ENCODE measurements around the gene UVSSA. TPM values are rescaled to one million over a fixed set of nuclear protein-coding genes. Genes with fewer than 3 reads are reported as not detected.

Gene UVSSA
- total and polyA plus RNA-seq, 2 donors (not counting 1 experiment from before 2014, with no cell fraction given): 34.6 to 40.5 TPM

GRCh38 chr4:1373892-1374705, 27.1 kb downstream of the UVSSA start:
- Histone ChIP-seq H3K27me3 (replicated peaks in 1 of 4; ENCODE audit: control extremely low read depth in 1 of 4, control insufficient read depth in 3 of 4, insufficient read depth in 4 of 4, low read length in 3 of 4) (no peaks in the 10 kb centered on the region), H4K20me1 (ENCODE audit: control insufficient read depth, insufficient read depth, low read length, poor library complexity, severe bottlenecking) (no peaks in the 10 kb centered on the region), H3K4me1 (ENCODE audit: control insufficient read depth in 2 of 2, insufficient read depth in 2 of 2, low read length in 2 of 2) (no peaks in the 10 kb centered on the region), H3K4me2 (replicated peaks; ENCODE audit: low read depth, low read length, poor library complexity, severe bottlenecking) (no peak overlapping the region), H3K4me3 (ENCODE audit: control extremely low read depth in 1 of 5, extremely low read depth in 1 of 5, insufficient read depth in 1 of 5, low read depth in 2 of 5, low read length in 4 of 5) (no peak overlapping the region), H3K9ac (ENCODE audit: low read length) (no peak overlapping the region), H3K36me3 (replicated peaks in 1 of 2; ENCODE audit: control extremely low read depth in 1 of 2, control insufficient read depth in 1 of 2, extremely low read depth in 1 of 2, insufficient read depth in 2 of 2, low read length in 1 of 2) (peaks cover 0 to 11% of the 10 kb centered on the region in 2 experiments), H2AFZ (ENCODE audit: insufficient read depth, low read depth, low read length, poor library complexity, severe bottlenecking) (no peak overlapping the region), H3K27ac (ENCODE audit: low read length in 2 of 2) (no peak overlapping the region), H3K79me2 (ENCODE audit: control insufficient read depth, insufficient read depth, low read length) (no peaks in the 10 kb centered on the region), H3K9me3 (ENCODE audit: control extremely low read depth in 1 of 3, control insufficient read depth in 2 of 3, insufficient read depth in 1 of 3, low read length in 2 of 3) (peaks cover 0 to 4% (median 0%) of the 10 kb centered on the region in 3 donors)
- Mint-ChIP-seq H3K9me3 (ENCODE audit: insufficient read depth) (no peaks in the 10 kb centered on the region), H3K4me3 (no peak overlapping the region), H3K27me3 (no peaks in the 10 kb centered on the region), H3K4me1 (no peaks in the 10 kb centered on the region), H3K27ac (no peak overlapping the region)
- POLR2A ChIA-PET: no interaction called here
- intact Hi-C loops (cut with micrococcal nuclease): no loop called here
- ATAC-seq (ENCODE audit: low read depth) (no peak), DNase-seq (no peak)
- TF ChIP-seq CTCF (IDR thresholded peaks at IDR 0.05) (no peak), EZH2 (IDR thresholded peaks at IDR 0.05; ENCODE audit: borderline replicate concordance, insufficient read depth, low read depth, low read length, poor library complexity, severe bottlenecking) (no peak)
- CTCF ChIA-PET: no interaction called here
- WGBS (ENCODE audit: insufficient coverage): 97% methylated on average over 42 of the region's 42 CpGs

- DNase-seq: no peak
- CTCF ChIA-PET: no interaction called here
- TF ChIP-seq CTCF (IDR thresholded peaks at IDR 0.05) (no peak), EZH2 (IDR thresholded peaks at IDR 0.05; ENCODE audit: borderline replicate concordance, insufficient read depth, low read depth, low read length, poor library complexity, severe bottlenecking) (no peak)
These were observed 27.7 kb downstream of the UVSSA start for GRCh38 chr4:1374706-1375045.

More at GRCh38 chr4:1374706-1375045, 27.7 kb downstream of the UVSSA start:
- Histone ChIP-seq H3K4me2 (replicated peaks; ENCODE audit: low read depth, low read length, poor library complexity, severe bottlenecking) (no peak overlapping the region), H2AFZ (ENCODE audit: insufficient read depth, low read depth, low read length, poor library complexity, severe bottlenecking) (no peak overlapping the region), H3K9ac (ENCODE audit: low read length) (no peak overlapping the region), H3K79me2 (ENCODE audit: control insufficient read depth, insufficient read depth, low read length) (no peaks in the 10 kb centered on the region), H3K27ac (ENCODE audit: low read length in 2 of 2) (no peak overlapping the region), H3K9me3 (ENCODE audit: control extremely low read depth in 1 of 3, control insufficient read depth in 2 of 3, insufficient read depth in 1 of 3, low read length in 2 of 3) (peaks cover 0 to 4% (median 0%) of the 10 kb centered on the region in 3 donors), H4K20me1 (ENCODE audit: control insufficient read depth, insufficient read depth, low read length, poor library complexity, severe bottlenecking) (no peaks in the 10 kb centered on the region), H3K4me1 (ENCODE audit: control insufficient read depth in 2 of 2, insufficient read depth in 2 of 2, low read length in 2 of 2) (no peaks in the 10 kb centered on the region), H3K27me3 (replicated peaks in 1 of 4; ENCODE audit: control extremely low read depth in 1 of 4, control insufficient read depth in 3 of 4, insufficient read depth in 4 of 4, low read length in 3 of 4) (no peaks in the 10 kb centered on the region), H3K36me3 (replicated peaks in 1 of 2; ENCODE audit: control extremely low read depth in 1 of 2, control insufficient read depth in 1 of 2, extremely low read depth in 1 of 2, insufficient read depth in 2 of 2, low read length in 1 of 2) (peaks cover 0 to 11% of the 10 kb centered on the region in 2 experiments), H3K4me3 (ENCODE audit: control extremely low read depth in 1 of 5, extremely low read depth in 1 of 5, insufficient read depth in 1 of 5, low read depth in 2 of 5, low read length in 4 of 5) (no peak overlapping the region)
- no peaks in the 10 kb centered on the region for H3K9me3 Mint-ChIP-seq (ENCODE audit: insufficient read depth)
- no peaks in the 10 kb centered on the region for H3K27me3 Mint-ChIP-seq
- POLR2A ChIA-PET: no interaction called here
- intact Hi-C loops (cut with micrococcal nuclease): no loop called here
- ATAC-seq (ENCODE audit: low read depth): no peak
- no peaks in the 10 kb centered on the region for H3K4me1 Mint-ChIP-seq
- no peak overlapping the region for H3K4me3 Mint-ChIP-seq
- 94% methylated on average over 14 of the region's 14 CpGs for WGBS (ENCODE audit: insufficient coverage)
- no peak overlapping the region for H3K27ac Mint-ChIP-seq

Data from B cell (primary cell).